ENCODE data around the gene ZNF816. TPM values are rescaled to one million over a fixed set of nuclear protein-coding genes. Genes with fewer than 3 reads are reported as not detected.
A peak's percentile ranks its signal among the peaks of the same experiment; 100 is the strongest.
"Not testable (repeated sequence)": the region's sequence is repeated elsewhere in the genome, so short reads cannot be mapped to it uniquely, and the experiment has no call there.

ZNF816 gene
- total and polyA plus RNA-seq, 2 of the 8 experiments (the other 6 are each of a cell fraction or from before 2014, with no cell fraction given), result 2.7 to 13.2 TPM

- H4K5ac ChIP-seq (ENCODE audit: insufficient read length, low read depth, low read length); H2BK120ac ChIP-seq (replicated peaks; ENCODE audit: low read depth, low read length); H2BK12ac ChIP-seq (ENCODE audit: low read depth, low read length); H4K20me1 ChIP-seq (replicated peaks in 1 of 2; ENCODE audit: control insufficient read depth in 1 of 2, insufficient read depth in 2 of 2, low read length in 2 of 2); H3K9ac ChIP-seq (replicated peaks in 1 of 4; ENCODE audit: extremely low read depth in 1 of 4, low read depth in 3 of 4, low read length in 3 of 4); H3K4me3 ChIP-seq (ENCODE audit: extremely low read depth in 1 of 4, insufficient read depth in 2 of 4, low read depth in 3 of 4, low read length in 4 of 4); H3K23me2 ChIP-seq (ENCODE audit: low read depth, low read length); H4K91ac ChIP-seq (replicated peaks; ENCODE audit: insufficient read length, low read length); H2AFZ ChIP-seq (ENCODE audit: low read length); H3K4ac ChIP-seq (replicated peaks; ENCODE audit: insufficient read length, low read depth, low read length); H3K9me3 ChIP-seq (ENCODE audit: insufficient read depth in 2 of 2, low read depth in 1 of 2, low read length in 1 of 2); DNase-seq (ENCODE audit: low read depth in 1 of 2, low spot score in 2 of 2); H2AK5ac ChIP-seq (ENCODE audit: low read depth, low read length); H2BK15ac ChIP-seq (ENCODE audit: low read length); H2BK5ac ChIP-seq (ENCODE audit: low read depth, low read length); H3K14ac ChIP-seq (ENCODE audit: insufficient read length); H3K27ac ChIP-seq (ENCODE audit: low read depth, low read length); FAIRE-seq; H4K8ac ChIP-seq (ENCODE audit: extremely low read depth, insufficient read depth, low read length); H3K79me1 ChIP-seq (ENCODE audit: low read depth, low read length); H3K4me1 ChIP-seq (replicated peaks in 1 of 4; ENCODE audit: control insufficient read depth in 3 of 4, insufficient read depth in 4 of 4, low read length in 3 of 4); H3K56ac ChIP-seq (replicated peaks; ENCODE audit: insufficient read length, low read depth, low read length); H3K27me3 ChIP-seq (replicated peaks in 1 of 4; ENCODE audit: control insufficient read depth in 3 of 4, extremely low read depth in 1 of 4, insufficient read depth in 3 of 4, low read length in 3 of 4); H2BK20ac ChIP-seq (ENCODE audit: low read length); H3K18ac ChIP-seq (ENCODE audit: extremely low read depth, low read length); H3K79me2 ChIP-seq (ENCODE audit: control insufficient read depth in 1 of 2, insufficient read depth in 2 of 2, low read length in 2 of 2); H3K23ac ChIP-seq (ENCODE audit: insufficient read length): not testable (repeated sequence)
- ChIA-PET CTCF (ENCODE audit: partially characterized antibody) (interaction anchor here (1.7 kb wide), 1 partner anchor 86 kb away, joined by 3 read pairs; no protein-coding TSS in a partner anchor), POLR2A (ENCODE audit: partially characterized antibody) (interaction anchor here (0.6 to 1.8 kb wide), 6 partner anchors 14 to 313 kb away, joined by 3 to 5 read pairs (median 4); partner anchors contain the start of gene ZNF320)
- 92% methylated on average over 9 of the region's 9 CpGs; no CpG with 5 or more reads in 1 of the 2 experiments for WGBS, 2 experiments (ENCODE audit: extremely low coverage in 1 of 2, insufficient coverage in 1 of 2, insufficient read length in 1 of 2, insufficient replicate concordance in 2 of 2, low coverage in 1 of 2, low lambda C conversion rate in 2 of 2, missing lambda C conversion rate in 1 of 2)
- Histone ChIP-seq H3K36me3 (ENCODE audit: control insufficient read depth in 2 of 4, insufficient read depth in 4 of 4, low read length in 3 of 4) (peaks cover 0 to 13% (median 7%) of the 10 kb centered on the region in 4 experiments; a peak in 5 of 8 replicates), H3K4me2 (ENCODE audit: insufficient read depth in 1 of 2, low read depth in 2 of 2, low read length in 2 of 2) (peak overlapping the region in 1 of 2 experiments; percentile 71; a peak in 1 of 4 replicates)
Observed at GRCh38 chr19:52924641-52925040, 38.0 kb downstream of the ZNF816 start.

Data from H1 (cell line).